Gastroesophageal sphincter (tissue), 3 donors: Measurements from ENCODE around the gene DNAI2.

Experiments
- CTCF ChIP-seq, 4 experiments: fragments of 200-600 bp in 2 of 4; fragments of 450-650 bp in 2 of 4; sonication (generic) in 1 of 4; IDR thresholded peaks; one replicate each; pipeline ENCODE4 v1.5.1; 2017 to 2019; ENCODE audit warnings: antibody characterized with exemption in 4 of 4, mild to moderate bottlenecking in 2 of 4, moderate library complexity in 2 of 4
- POLR2A ChIP-seq, 2 donors: fragments of 450-650 bp; IDR thresholded peaks; one replicate each; pipeline ENCODE4 v1.6.1; 2017; ENCODE audit warnings: antibody characterized with exemption in 2 of 2, mild to moderate bottlenecking in 2 of 2, moderate library complexity in 1 of 2
- POLR2AphosphoS5 ChIP-seq: sonication (generic); formaldehyde crosslinking; IDR thresholded peaks from one replicate; pipeline ENCODE4 v1.6.1; 2017; ENCODE audit warnings: antibody characterized with exemption

- TF ChIP-seq CTCF (IDR thresholded peaks at IDR 0.05) (no peak), POLR2AphosphoS5 (no peak), POLR2A (IDR thresholded peaks at IDR 0.05) (no peak)
Measured at GRCh38 chr17:74305865-74306654, 32.0 kb downstream of the DNAI2 start.
